ENCODE measurements around the gene PMVK. TPM values are rescaled to one million over a fixed set of nuclear protein-coding genes. Genes with fewer than 3 reads are reported as not detected.
A peak's percentile ranks its signal among the peaks of the same experiment; 100 is the strongest.

The PMVK gene
- total RNA-seq, 3 donors from 2014 or later, result 28.4 to 37.6 (median 35.8) TPM

DNA sequence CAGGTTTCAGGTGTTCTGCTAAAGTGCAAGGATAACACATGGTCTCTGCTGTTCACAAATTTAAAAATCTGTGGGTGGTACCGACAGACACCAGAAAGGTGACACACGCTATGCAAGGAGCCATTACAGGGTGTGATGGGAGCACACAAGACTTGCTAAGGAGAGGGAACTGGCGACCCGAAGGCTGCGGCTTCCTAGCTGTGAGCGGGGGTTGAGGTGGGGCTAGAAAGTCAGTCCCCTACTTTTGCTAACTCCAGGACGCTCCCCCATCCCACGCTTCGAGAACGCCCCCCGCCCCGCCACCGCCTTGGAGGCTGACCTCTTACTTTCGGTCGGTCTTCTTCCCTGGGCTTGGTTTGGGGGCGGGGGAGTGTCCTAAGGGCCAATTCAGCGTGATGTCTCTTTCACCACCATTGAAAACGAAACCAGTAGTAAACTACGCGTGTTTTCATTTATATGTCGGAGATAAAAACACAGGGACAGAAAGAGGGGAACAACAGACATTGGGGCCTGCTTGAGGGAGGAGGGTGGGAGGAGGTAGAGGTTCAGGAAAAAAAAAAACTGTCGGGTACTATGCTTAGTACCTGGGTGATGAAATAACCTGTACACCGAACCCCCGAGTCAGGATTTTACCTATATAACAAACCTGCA lies 39.0 kb upstream of the PMVK start:
- Histone ChIP-seq H3K4me1 (ENCODE audit: low read depth) (peaks cover 36% of the 10 kb centered on the region), H3K36me3 (ENCODE audit: low read depth) (no peaks in the 10 kb centered on the region), H3K9me3 (no peaks in the 10 kb centered on the region), H3K4me3 (peak overlapping the region; percentile 23)
- ATAC-seq (no peak), DNase-seq (peak; percentile 79 to 86 (median 82))
- intact Hi-C loops (cut with DNase I, micrococcal nuclease), result no loop called here
- TF ChIP-seq, protein P1, sequence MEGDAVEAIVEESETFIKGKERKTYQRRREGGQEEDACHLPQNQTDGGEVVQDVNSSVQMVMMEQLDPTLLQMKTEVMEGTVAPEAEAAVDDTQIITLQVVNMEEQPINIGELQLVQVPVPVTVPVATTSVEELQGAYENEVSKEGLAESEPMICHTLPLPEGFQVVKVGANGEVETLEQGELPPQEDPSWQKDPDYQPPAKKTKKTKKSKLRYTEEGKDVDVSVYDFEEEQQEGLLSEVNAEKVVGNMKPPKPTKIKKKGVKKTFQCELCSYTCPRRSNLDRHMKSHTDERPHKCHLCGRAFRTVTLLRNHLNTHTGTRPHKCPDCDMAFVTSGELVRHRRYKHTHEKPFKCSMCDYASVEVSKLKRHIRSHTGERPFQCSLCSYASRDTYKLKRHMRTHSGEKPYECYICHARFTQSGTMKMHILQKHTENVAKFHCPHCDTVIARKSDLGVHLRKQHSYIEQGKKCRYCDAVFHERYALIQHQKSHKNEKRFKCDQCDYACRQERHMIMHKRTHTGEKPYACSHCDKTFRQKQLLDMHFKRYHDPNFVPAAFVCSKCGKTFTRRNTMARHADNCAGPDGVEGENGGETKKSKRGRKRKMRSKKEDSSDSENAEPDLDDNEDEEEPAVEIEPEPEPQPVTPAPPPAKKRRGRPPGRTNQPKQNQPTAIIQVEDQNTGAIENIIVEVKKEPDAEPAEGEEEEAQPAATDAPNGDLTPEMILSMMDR (IDR thresholded peaks at IDR 0.05), result no peak

DNA sequence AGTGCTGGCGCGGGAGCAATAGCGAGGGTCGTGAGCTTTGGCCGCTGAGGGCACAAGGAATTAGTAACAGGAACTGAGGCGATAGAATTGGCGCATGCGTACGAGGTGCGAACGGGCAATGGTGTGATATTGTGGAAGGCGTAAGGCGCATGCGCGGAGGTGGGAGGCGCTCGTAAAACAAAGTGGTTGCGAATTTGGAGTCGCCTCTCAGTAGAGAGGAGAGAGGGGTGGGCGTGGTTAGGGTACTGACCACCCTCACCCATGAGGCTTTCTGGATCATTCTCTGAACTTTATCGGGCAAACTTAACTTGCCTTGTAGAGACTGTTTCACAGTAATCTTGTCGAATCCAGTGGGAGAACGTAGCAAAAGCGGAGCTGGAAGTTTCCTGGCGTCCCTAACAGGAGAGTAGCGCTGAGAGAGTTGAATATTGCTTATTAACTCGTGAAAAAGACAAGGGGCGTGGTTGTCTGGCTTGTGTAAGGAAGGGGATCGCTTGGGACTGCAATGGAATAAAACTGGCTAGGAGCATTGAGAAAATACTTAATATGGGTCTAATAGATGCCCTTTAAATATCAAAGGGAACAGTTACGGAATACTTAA lies 38.4 kb upstream of the PMVK start:
- intact Hi-C loops (cut with DNase I, micrococcal nuclease), result no loop called here
- DNase-seq, result peak; percentile 93 to 97 (median 94)
- peak; percentile 60 for ATAC-seq
- Histone ChIP-seq H3K4me1 (ENCODE audit: low read depth) (peaks cover 42% of the 10 kb centered on the region), H3K9me3 (no peaks in the 10 kb centered on the region), H3K4me3 (peak overlapping the region; percentile 23), H3K36me3 (ENCODE audit: low read depth) (no peaks in the 10 kb centered on the region)
- TF ChIP-seq, protein P1 (IDR thresholded peaks at IDR 0.05), result no peak

- Histone ChIP-seq H3K4me3 (peak within 1 kb of the TSS; percentile 23), H3K4me1 (ENCODE audit: low read depth) (peaks cover 44% of the 10 kb centered on the region), H3K36me3 (ENCODE audit: low read depth) (no peaks in the 10 kb centered on the region), H3K9me3 (no peaks in the 10 kb centered on the region)
- TF ChIP-seq, protein P1 (IDR thresholded peaks at IDR 0.05), result no peak
- DNase-seq (peak; percentile 98), ATAC-seq (peak; percentile 84)
- intact Hi-C loops (cut with DNase I, micrococcal nuclease), result no loop called here
These were observed 37.7 kb upstream of the PMVK start, which contains the start of gene CKS1B for GRCh38 chr1:154974102-154974807. TSS of gene CKS1B (plus strand) at chr1:154974681. CDS start at chr1:154974746, 65 bp downstream.

GRCh38 chr1:154973344-154974101 lies 37.0 kb upstream of the PMVK start:
- intact Hi-C loops (cut with DNase I, micrococcal nuclease), result no loop called here
- no peaks in the 10 kb centered on the region for H3K9me3 ChIP-seq
- TF ChIP-seq, protein P1 (IDR thresholded peaks at IDR 0.05), result no peak
- DNase-seq, result peak; percentile 98 to 100 (median 99)
- H3K36me3 ChIP-seq (ENCODE audit: low read depth), result no peaks in the 10 kb centered on the region
- peak overlapping the region; percentile 23 for H3K4me3 ChIP-seq
- peaks cover 44% of the 10 kb centered on the region for H3K4me1 ChIP-seq (ENCODE audit: low read depth)
- ATAC-seq, result peak; percentile 72

Measured in mucosa of descending colon (tissue), 3 donors.